Activated CD4-positive, alpha-beta T cell treated with anti-CD3 and anti-CD28 coated beads, Interleukin-2, amount 10 ng/mL, durations not matched to agents 7 days and 5 days (primary cell): ENCODE results near the gene ALDH1B1. TPM values are rescaled to one million over a fixed set of nuclear protein-coding genes. Genes with fewer than 3 reads are reported as not detected.

Experiments
- CTCF ChIA-PET: fragments of 350-600 bp; sonication (Branson Sonifier 250); formaldehyde crosslinking; loops from one replicate; lab custom pipeline; 2021; ENCODE audit warnings: antibody characterized with exemption; lab: Charles Lee
- POLR2A ChIA-PET: fragments of 350-600 bp; sonication (Branson Sonifier 250); formaldehyde crosslinking; loops from one replicate; lab custom pipeline; 2021; ENCODE audit warnings: antibody characterized with exemption; lab: Charles Lee
- DNase-seq: peaks from one replicate; pipeline ENCODE4 v3.0.0-alpha.2; 2020
- H3K27ac Mint-ChIP-seq: one replicate; pipeline ENCODE4 v1.8.0; 2021; ENCODE audit warnings: mild to moderate bottlenecking, moderate library complexity, mixed read lengths
- H3K27me3 Mint-ChIP-seq: one replicate; pipeline ENCODE4 v1.8.0; 2021; ENCODE audit warnings: mixed read lengths
- H3K36me3 Mint-ChIP-seq: one replicate; pipeline ENCODE4 v1.8.0; 2021; ENCODE audit warnings: low read depth, mixed read lengths
- H3K4me1 Mint-ChIP-seq: one replicate; pipeline ENCODE4 v1.8.0; 2021; ENCODE audit warnings: mixed read lengths
- H3K4me3 Mint-ChIP-seq: one replicate; pipeline ENCODE4 v1.8.0; 2021; ENCODE audit warnings: mild to moderate bottlenecking, moderate library complexity, mixed read lengths
- H3K9me3 Mint-ChIP-seq: one replicate; pipeline ENCODE4 v1.8.0; 2021; ENCODE audit warnings: mixed read lengths
- total RNA-seq, 2 experiments: library from RNA; stranded (reverse); gene quantifications; one replicate each; pipeline ENCODE4 v1.2.3, GENCODE V29; 2021

Gene ALDH1B1
- total RNA-seq, 2 experiments from 2014 or later, result 8.0 to 8.1 TPM

DNA sequence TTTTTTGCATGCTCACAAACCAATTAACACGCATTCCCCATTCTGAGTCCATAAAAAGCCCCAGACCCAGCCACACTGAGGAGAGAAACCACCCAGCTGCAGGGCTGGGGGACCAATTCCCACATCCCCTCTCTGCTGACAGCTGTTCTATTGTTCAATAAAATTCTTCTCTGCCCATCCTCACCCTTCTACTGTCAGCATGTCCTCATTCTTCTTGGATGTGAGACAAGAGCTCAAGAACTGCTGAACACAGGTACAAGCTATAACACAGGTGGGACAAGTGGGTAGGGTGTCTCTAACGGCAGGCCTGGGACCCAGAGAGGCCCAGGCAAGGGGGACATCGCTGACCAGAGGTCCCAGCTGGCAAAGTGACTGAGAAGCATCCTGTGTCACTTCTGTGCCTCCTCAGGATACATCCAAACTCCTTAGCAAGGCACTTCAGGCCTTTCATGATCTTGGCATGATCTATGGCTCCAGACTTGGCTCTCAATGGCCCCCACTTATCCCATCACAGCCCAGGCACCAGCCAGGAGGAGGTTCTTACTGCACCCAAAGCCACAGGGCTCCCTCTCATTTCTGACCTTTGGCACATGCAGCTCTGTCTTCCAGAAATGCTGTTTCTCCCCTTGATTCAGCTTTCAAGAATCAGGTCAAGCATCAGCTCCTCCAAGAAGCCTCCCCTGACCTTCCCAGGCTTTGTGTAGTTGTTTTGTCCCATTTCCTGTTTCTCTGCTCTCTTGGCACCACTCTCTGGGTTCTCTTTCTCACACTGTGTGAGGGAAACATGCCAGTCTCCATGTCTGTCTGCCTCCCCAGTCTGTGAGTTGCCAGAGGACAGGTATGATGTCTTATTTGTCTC is 7.3 kb upstream of the ALDH1B1 start:
- Mint-ChIP-seq H3K4me3 (no peak overlapping the region), H3K36me3 (no peaks in the 10 kb centered on the region), H3K9me3 (peaks cover 5% of the 10 kb centered on the region), H3K27ac (no peak overlapping the region), H3K4me1 (no peaks in the 10 kb centered on the region), H3K27me3 (peaks cover 9% of the 10 kb centered on the region)
- POLR2A ChIA-PET, result no interaction called here
- no peak for DNase-seq
- CTCF ChIA-PET, result no interaction called here

DNA sequence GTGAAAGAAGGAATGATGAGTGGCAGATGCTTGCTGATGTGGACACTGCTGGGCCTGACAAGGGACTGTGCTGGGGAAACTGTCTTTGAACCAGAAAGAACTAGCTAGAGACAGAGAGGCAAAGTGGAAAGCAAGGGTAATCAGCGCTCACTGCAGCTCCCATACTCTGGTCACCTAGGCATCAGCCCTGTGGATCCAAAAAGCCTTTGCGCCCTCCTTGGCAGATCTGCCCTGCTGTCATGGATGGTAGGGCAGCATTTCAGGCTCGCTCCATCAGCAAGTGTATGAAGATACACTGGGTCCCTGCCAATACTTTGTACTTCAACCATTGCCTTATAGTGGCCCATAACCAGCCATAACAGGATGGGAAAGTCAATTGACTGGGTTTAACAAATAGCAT is 6.6 kb upstream of the ALDH1B1 start:
- DNase-seq, result no peak
- no peaks in the 10 kb centered on the region for H3K36me3 Mint-ChIP-seq
- H3K27me3 Mint-ChIP-seq, result peaks cover 11% of the 10 kb centered on the region
- no peak overlapping the region for H3K27ac Mint-ChIP-seq
- ChIA-PET POLR2A (no interaction called here), CTCF (no interaction called here)
- H3K9me3 Mint-ChIP-seq, result peaks cover 5% of the 10 kb centered on the region
- H3K4me3 Mint-ChIP-seq, result no peak overlapping the region
- no peaks in the 10 kb centered on the region for H3K4me1 Mint-ChIP-seq

DNA sequence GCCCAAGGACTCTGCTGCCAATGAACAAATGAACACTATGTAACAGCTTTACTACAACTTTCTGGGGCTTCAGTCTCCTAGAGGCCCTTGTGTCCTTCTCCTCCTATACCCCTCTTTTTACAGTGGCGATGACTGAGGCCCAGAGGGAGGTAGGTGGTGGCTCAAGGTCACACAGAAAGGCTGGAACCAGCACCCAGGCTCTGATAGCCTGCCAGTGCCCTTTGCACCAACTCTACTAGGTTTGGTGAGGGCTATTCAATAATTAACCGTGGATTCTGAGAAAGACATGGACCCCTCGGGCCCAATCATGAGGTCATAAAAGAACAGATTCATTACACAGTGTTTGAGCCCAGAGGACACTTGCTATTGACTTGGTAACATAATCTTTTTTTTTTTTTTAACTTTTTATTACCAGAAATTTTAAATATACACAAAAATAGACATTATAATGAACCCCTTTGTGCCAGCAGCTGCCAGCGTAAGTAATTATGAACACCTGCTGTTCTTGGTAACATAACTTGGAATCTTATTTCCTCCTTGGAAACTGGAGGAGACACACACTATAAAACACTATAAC is 6.1 kb upstream of the ALDH1B1 start:
- ChIA-PET CTCF (no interaction called here), POLR2A (no interaction called here)
- DNase-seq, result no peak
- Mint-ChIP-seq H3K36me3 (no peaks in the 10 kb centered on the region), H3K27me3 (peaks cover 16% of the 10 kb centered on the region), H3K27ac (no peak overlapping the region), H3K4me3 (no peak overlapping the region), H3K9me3 (peaks cover 5% of the 10 kb centered on the region), H3K4me1 (no peaks in the 10 kb centered on the region)

- H3K4me1 Mint-ChIP-seq, result peaks cover 2% of the 10 kb centered on the region
- POLR2A ChIA-PET, result no interaction called here
- H3K27ac Mint-ChIP-seq, result no peak overlapping the region
- H3K9me3 Mint-ChIP-seq, result peaks cover 5% of the 10 kb centered on the region
- peaks cover 19% of the 10 kb centered on the region for H3K27me3 Mint-ChIP-seq
- H3K4me3 Mint-ChIP-seq, result no peak overlapping the region
- H3K36me3 Mint-ChIP-seq, result no peaks in the 10 kb centered on the region
- CTCF ChIA-PET, result no interaction called here
- DNase-seq, result no peak
Observed at GRCh38 chr9:38387066-38387465, 5.4 kb upstream of the ALDH1B1 start.

DNA sequence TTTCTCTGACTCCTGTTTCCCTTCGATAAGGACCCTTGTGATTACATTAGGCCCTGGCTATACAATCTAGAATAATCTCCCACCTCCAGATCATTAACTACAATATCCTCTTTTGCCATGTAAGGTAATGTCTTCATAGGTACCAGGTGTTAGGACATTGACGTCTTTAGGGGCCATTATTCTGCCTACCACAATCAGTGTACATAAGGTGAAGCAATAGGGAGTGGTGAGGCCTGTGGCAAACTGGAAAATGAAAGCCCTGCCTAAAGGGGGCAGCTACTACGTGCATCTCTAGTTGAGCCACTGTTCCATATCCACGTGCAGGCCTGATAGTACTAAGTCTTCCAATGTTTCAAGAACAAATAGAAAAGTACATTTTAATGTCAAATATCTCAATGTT is 4.8 kb upstream of the ALDH1B1 start:
- no peak overlapping the region for H3K27ac Mint-ChIP-seq
- POLR2A ChIA-PET, result no interaction called here
- peaks cover 4% of the 10 kb centered on the region for H3K4me1 Mint-ChIP-seq
- no peak for DNase-seq
- no peaks in the 10 kb centered on the region for H3K36me3 Mint-ChIP-seq
- H3K9me3 Mint-ChIP-seq, result peaks cover 5% of the 10 kb centered on the region
- peaks cover 19% of the 10 kb centered on the region for H3K27me3 Mint-ChIP-seq
- CTCF ChIA-PET, result interaction anchor here (0.6 kb wide), 1 partner anchor 1789 kb away, joined by 3 read pairs; no protein-coding TSS in a partner anchor
- no peak overlapping the region for H3K4me3 Mint-ChIP-seq

GRCh38 chr9:38388283-38389223 is 3.9 kb upstream of the ALDH1B1 start:
- peaks cover 19% of the 10 kb centered on the region for H3K27me3 Mint-ChIP-seq
- no peak overlapping the region for H3K4me3 Mint-ChIP-seq
- no peaks in the 10 kb centered on the region for H3K36me3 Mint-ChIP-seq
- no peak for DNase-seq
- H3K9me3 Mint-ChIP-seq, result peaks cover 5% of the 10 kb centered on the region
- ChIA-PET POLR2A (no interaction called here), CTCF (interaction anchor here (0.6 to 0.8 kb wide), 2 partner anchors 8 to 1790 kb away, joined by 3 read pairs; no protein-coding TSS in a partner anchor)
- no peak overlapping the region for H3K27ac Mint-ChIP-seq
- H3K4me1 Mint-ChIP-seq, result peaks cover 12% of the 10 kb centered on the region

GRCh38 chr9:38389313-38389712 is 3.2 kb upstream of the ALDH1B1 start:
- H3K36me3 Mint-ChIP-seq, result peaks cover 3% of the 10 kb centered on the region
- peaks cover 5% of the 10 kb centered on the region for H3K9me3 Mint-ChIP-seq
- no peak for DNase-seq
- peaks cover 19% of the 10 kb centered on the region for H3K27me3 Mint-ChIP-seq
- H3K4me3 Mint-ChIP-seq, result no peak overlapping the region
- CTCF ChIA-PET, result interaction anchor here (0.8 kb wide), 1 partner anchor 8 kb away, joined by 3 read pairs; no protein-coding TSS in a partner anchor
- POLR2A ChIA-PET, result no interaction called here
- peaks cover 16% of the 10 kb centered on the region for H3K4me1 Mint-ChIP-seq
- H3K27ac Mint-ChIP-seq, result no peak overlapping the region

DNA sequence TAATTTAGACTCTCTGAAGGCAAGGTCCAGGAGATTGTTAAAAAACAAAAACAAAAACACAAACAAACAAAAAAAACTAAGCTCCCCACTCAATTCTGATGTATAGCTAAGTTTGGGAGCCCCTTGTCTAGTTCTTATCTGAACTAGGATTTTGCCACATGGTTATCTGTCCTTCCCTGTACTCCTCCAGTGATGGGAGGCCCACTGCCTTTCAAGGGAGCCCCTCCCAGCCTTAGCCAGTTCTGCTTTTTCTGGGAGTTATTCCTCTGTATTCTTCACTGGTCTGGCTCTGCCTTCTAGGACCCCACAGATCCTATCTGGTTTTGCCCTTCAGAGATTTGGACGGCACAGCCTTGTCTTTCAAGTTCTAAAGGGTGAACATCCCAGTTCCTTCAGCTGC is 2.1 kb upstream of the ALDH1B1 start:
- Mint-ChIP-seq H3K36me3 (peaks cover 5% of the 10 kb centered on the region), H3K4me3 (no peak overlapping the region), H3K4me1 (peaks cover 16% of the 10 kb centered on the region), H3K9me3 (no peaks in the 10 kb centered on the region), H3K27me3 (peaks cover 12% of the 10 kb centered on the region), H3K27ac (no peak overlapping the region)
- ChIA-PET POLR2A (no interaction called here), CTCF (no interaction called here)
- no peak for DNase-seq

- POLR2A ChIA-PET, result no interaction called here
- Mint-ChIP-seq H3K27ac (no peak overlapping the region), H3K4me1 (peaks cover 16% of the 10 kb centered on the region), H3K27me3 (peaks cover 12% of the 10 kb centered on the region), H3K9me3 (no peaks in the 10 kb centered on the region), H3K36me3 (peaks cover 8% of the 10 kb centered on the region), H3K4me3 (no peak overlapping the region)
- DNase-seq, result no peak
- CTCF ChIA-PET, result no interaction called here
Observed at GRCh38 chr9:38390851-38391250, 1.7 kb upstream of the ALDH1B1 start.

GRCh38 chr9:38391278-38392118 is 1.0 kb upstream of the ALDH1B1 start:
- no peak for DNase-seq
- Mint-ChIP-seq H3K9me3 (no peaks in the 10 kb centered on the region), H3K27me3 (peaks cover 12% of the 10 kb centered on the region), H3K36me3 (peaks cover 15% of the 10 kb centered on the region), H3K4me3 (peak overlapping the region; percentile 88), H3K4me1 (peaks cover 16% of the 10 kb centered on the region), H3K27ac (peak overlapping the region; percentile 62)
- ChIA-PET POLR2A (no interaction called here), CTCF (no interaction called here)

DNA sequence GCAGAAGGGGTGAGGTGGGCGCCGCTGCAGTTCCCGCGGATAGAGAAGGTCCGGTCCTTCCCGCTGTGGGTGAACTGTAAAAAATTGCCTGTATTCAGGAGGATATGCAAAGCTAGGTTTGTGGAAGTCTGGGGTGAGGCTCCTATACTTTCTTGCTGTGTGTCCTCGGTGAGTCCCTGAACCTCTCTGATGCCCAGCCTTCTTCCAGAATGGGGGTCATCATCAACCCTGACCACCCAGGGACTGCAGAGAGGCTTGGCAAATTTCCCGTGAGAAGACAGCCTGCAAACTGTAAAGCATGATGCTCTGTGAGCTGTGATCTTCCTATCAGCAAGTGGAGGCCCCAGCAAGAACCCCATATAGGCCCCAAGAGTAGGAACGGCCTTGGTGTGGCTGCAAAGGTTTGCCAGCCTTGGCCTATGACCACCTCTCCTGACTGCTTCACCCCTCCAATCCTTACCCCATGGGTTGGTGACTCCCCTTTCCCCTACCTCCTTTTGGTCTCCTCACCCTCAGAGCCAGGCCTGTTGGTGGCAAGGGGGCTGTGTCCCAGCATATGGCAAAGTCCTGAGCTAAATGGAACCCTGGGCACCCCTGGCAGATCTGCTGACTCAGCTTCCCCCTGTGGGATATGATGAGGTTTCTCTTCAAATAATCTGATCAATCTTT is 760 bp downstream of the ALDH1B1 start:
- peaks cover 12% of the 10 kb centered on the region for H3K27me3 Mint-ChIP-seq
- peak overlapping the region; percentile 88 for H3K4me3 Mint-ChIP-seq
- peaks cover 28% of the 10 kb centered on the region for H3K36me3 Mint-ChIP-seq
- peak overlapping the region; percentile 92 for H3K27ac Mint-ChIP-seq
- H3K4me1 Mint-ChIP-seq, result peaks cover 16% of the 10 kb centered on the region
- POLR2A ChIA-PET, result no interaction called here
- CTCF ChIA-PET, result interaction anchor here (1.1 kb wide), 3 partner anchors 10 to 480 kb away, joined by 3 to 4 read pairs (median 3); no protein-coding TSS in a partner anchor
- DNase-seq, result no peak
- H3K9me3 Mint-ChIP-seq, result no peaks in the 10 kb centered on the region
